OCI-LY7 (cell line): ENCODE results near the gene PSMA3. TPM values are rescaled to one million over a fixed set of nuclear protein-coding genes. Genes with fewer than 3 reads are reported as not detected.

Experiments used
- BruUV-seq: library from RNA; stranded (reverse); fragments of 400-500 nt; replicated peaks from 2 replicates; lab custom pipeline; 2021; lab: Mats Ljungman, UMichigan
- CTCF ChIA-PET: fragments of 300-600 bp; sonication (Branson Sonifier 250); formaldehyde crosslinking; loops from one replicate; lab custom pipeline; 2022; ENCODE audit warnings: antibody characterized with exemption; ENCODE audit not compliant: unreplicated experiment; lab: Charles Lee
- POLR2A ChIA-PET: fragments of 300-600 bp; sonication (Branson Sonifier 250); formaldehyde crosslinking; loops from one replicate; lab custom pipeline; 2022; ENCODE audit warnings: antibody characterized with exemption; lab: Charles Lee
- DNase-seq: peaks from one replicate; pipeline ENCODE4 v3.0.0-alpha.2; 2015; ENCODE audit warnings: low spot score
- H2AFZ ChIP-seq: fragments of 200-600 bp; sonication (generic), shearing (Covaris generic); 2 replicates; pipeline ENCODE4 v1.6.1; 2014; ENCODE audit warnings: mild to moderate bottlenecking, antibody characterized with exemption, low read length, moderate library complexity
- H3K27ac ChIP-seq: fragments of 200-600 bp; sonication (generic); 2 replicates; pipeline ENCODE4 v1.5.1; 2014; ENCODE audit warnings: mixed run types, low read depth, mild to moderate bottlenecking, moderate library complexity, low read length, inconsistent platforms; ENCODE audit not compliant: poor library complexity, severe bottlenecking
- H3K36me3 ChIP-seq: fragments of 200-600 bp; sonication (generic); 2 replicates; pipeline ENCODE4 v1.6.1; 2014; ENCODE audit warnings: mild to moderate bottlenecking, antibody characterized with exemption, low read length, moderate library complexity, mixed read lengths; ENCODE audit not compliant: insufficient read depth
- H3K4me1 ChIP-seq: fragments of 200-600 bp; sonication (generic); 2 replicates; pipeline ENCODE4 v1.5.1; 2014; ENCODE audit warnings: mild to moderate bottlenecking, low read length; ENCODE audit not compliant: insufficient read depth, poor library complexity, severe bottlenecking
- H3K4me2 ChIP-seq: fragments of 200-600 bp; sonication (generic); 2 replicates; pipeline ENCODE4 v1.6.1; 2014; ENCODE audit warnings: mild to moderate bottlenecking, low read length
- H3K4me3 ChIP-seq: fragments of 200-600 bp; sonication (generic); 2 replicates; pipeline ENCODE4 v1.5.1; 2014; ENCODE audit warnings: mild to moderate bottlenecking, low read depth, low read length; ENCODE audit not compliant: poor library complexity, severe bottlenecking
- H3K79me2 ChIP-seq: fragments of 200-600 bp; sonication (generic); 2 replicates; pipeline ENCODE4 v1.6.1; 2016; ENCODE audit warnings: low read depth, mild to moderate bottlenecking, low read length, moderate library complexity, mixed read lengths; ENCODE audit not compliant: insufficient read depth
- H3K9me2 ChIP-seq: fragments of 200-600 bp; sonication (generic); 2 replicates; pipeline ENCODE4 v1.6.1; 2016; ENCODE audit warnings: mild to moderate bottlenecking, low read length, mixed read lengths; ENCODE audit not compliant: insufficient read depth
- H3K9me3 ChIP-seq: fragments of 200-600 bp; sonication (generic); 2 replicates; pipeline ENCODE4 v1.6.1; 2014; ENCODE audit warnings: mild to moderate bottlenecking, mixed run types, low read length, mixed read lengths
- H4K20me1 ChIP-seq: fragments of 200-600 bp; sonication (generic); 2 replicates; pipeline ENCODE4 v1.6.1; 2014; ENCODE audit warnings: mild to moderate bottlenecking, antibody characterized with exemption, low read length, moderate library complexity, mixed read lengths; ENCODE audit not compliant: insufficient read depth
- EZH2phosphoT487 ChIP-seq: fragments of 200-600 bp; sonication (generic); IDR thresholded peaks from 2 replicates; pipeline ENCODE4 v1.6.1; 2018; ENCODE audit warnings: low read depth, borderline replicate concordance, mild to moderate bottlenecking, mixed run types, antibody characterized with exemption, low read length, moderate library complexity, mixed read lengths
- intact Hi-C: fragments of 100-400 bp; cut with micrococcal nuclease; formaldehyde crosslinking; loops from one replicate; pipeline ENCODE4 v1.10.0; 2022; ENCODE audit not compliant: unreplicated experiment
- total RNA-seq, 2 experiments: library from RNA; depleted of rRNA in 1 of 2; stranded (reverse); fragments of >200 nt in 1 of 2; shearing (Covaris generic) in 1 of 2; gene quantifications; 2 replicates each; pipeline ENCODE4 v1.2.3, GENCODE V29; 2014 to 2022
- TF ChIP-seq, protein P1 (sequence below): fragments of 200-600 bp; sonication (generic); conservative IDR thresholded peaks from 2 replicates; pipeline ENCODE4 v1.5.1; 2014; ENCODE audit warnings: mild to moderate bottlenecking, antibody characterized with exemption, low read length, moderate library complexity, mixed read lengths

Gene PSMA3
- total RNA-seq, 2 experiments from 2014 or later = 88.9 to 206 TPM

DNA sequence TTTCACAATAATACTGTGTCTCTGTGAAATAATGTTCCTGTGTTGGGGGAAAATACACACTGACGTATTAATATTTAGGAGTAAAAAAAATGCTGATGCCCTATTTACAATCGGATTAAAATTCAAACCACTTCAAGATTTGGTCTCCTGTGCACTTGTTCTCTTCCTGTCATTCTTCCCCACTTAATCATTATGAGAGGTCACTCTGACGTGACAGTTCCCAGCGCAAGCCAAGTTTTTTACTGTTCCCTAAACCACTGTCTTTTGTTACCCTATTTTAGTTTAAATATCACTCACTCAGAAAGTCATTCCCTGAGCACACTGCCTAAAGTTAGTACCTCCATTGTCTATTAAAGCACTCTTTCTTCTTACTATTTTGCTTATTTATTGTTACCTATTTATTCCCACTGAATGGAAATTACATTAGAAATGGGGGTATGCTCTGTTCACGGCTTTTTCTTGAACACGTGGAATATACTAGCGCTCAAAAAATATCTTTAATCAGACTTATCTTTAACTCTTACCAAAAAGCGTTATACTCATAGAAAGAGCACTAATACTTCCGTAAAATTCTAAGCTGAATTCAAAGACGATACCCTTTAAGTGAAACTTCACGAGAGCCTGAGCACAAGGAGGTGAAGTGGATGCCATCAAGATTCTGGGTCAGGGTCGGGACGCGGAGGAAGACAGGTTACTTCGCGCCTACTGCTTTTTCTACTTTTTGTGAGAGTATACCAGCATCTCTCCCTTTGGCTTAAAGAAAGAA is 670 bp upstream of the PSMA3 start:
- no peaks in the 10 kb centered on the region for H3K9me3 ChIP-seq
- POLR2A ChIA-PET = interaction anchor here (0.6 to 1.6 kb wide), 7 partner anchors 9 to 55 kb away, joined by 3 to 16 read pairs (median 4); partner anchors contain the start of gene ARID4A
- DNase-seq = peak; percentile 23
- H3K9me2 ChIP-seq = no peaks in the 10 kb centered on the region
- CTCF ChIA-PET = interaction anchor here (0.6 to 1.1 kb wide), 3 partner anchors 14 to 118 kb away, joined by 3 to 4 read pairs (median 3); partner anchors contain the start of gene ARID4A
- peaks cover 51% of the 10 kb centered on the region for H3K79me2 ChIP-seq
- peaks cover 22% of the 10 kb centered on the region for H3K36me3 ChIP-seq
- peak overlapping the region; percentile 88 for H3K27ac ChIP-seq
- peaks cover 22% of the 10 kb centered on the region for H4K20me1 ChIP-seq
- TF ChIP-seq, protein P1, sequence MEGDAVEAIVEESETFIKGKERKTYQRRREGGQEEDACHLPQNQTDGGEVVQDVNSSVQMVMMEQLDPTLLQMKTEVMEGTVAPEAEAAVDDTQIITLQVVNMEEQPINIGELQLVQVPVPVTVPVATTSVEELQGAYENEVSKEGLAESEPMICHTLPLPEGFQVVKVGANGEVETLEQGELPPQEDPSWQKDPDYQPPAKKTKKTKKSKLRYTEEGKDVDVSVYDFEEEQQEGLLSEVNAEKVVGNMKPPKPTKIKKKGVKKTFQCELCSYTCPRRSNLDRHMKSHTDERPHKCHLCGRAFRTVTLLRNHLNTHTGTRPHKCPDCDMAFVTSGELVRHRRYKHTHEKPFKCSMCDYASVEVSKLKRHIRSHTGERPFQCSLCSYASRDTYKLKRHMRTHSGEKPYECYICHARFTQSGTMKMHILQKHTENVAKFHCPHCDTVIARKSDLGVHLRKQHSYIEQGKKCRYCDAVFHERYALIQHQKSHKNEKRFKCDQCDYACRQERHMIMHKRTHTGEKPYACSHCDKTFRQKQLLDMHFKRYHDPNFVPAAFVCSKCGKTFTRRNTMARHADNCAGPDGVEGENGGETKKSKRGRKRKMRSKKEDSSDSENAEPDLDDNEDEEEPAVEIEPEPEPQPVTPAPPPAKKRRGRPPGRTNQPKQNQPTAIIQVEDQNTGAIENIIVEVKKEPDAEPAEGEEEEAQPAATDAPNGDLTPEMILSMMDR = no peak
- no peak for TF ChIP-seq EZH2phosphoT487
- BruUV-seq = TSS peak; percentile 98
- H3K4me2 ChIP-seq = peak overlapping the region; percentile 90
- H2AFZ ChIP-seq = peak overlapping the region; percentile 76
- H3K4me1 ChIP-seq = peaks cover 38% of the 10 kb centered on the region
- intact Hi-C loops = loop anchor here (1.0 kb wide), 1 partner anchor 44 kb away; the partner anchor contains the start of gene ACTR10
- peak overlapping the region; percentile 92 for H3K4me3 ChIP-seq

DNA sequence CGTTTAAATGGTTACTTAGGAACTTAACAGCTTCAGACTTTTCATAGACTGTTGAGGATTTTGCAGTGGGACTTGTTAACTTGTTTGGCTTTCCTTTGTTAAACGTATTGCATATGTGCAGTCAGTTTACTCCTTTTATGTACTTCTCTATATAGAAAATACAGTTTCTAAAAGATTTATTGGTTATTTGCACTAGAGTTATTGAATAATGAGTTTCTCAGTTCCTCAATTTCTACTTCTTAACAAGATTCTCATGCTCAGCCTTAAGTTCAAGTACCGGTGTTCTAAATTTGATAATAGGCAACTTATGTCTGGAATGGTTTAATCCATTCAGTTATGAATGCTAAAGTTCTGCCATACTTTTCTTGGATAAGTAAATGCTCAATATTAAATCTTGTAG is 919 bp downstream of the PSMA3 start:
- Histone ChIP-seq H3K27ac (peak overlapping the region; percentile 88), H4K20me1 (peaks cover 25% of the 10 kb centered on the region), H3K36me3 (peaks cover 35% of the 10 kb centered on the region), H3K79me2 (peaks cover 67% of the 10 kb centered on the region), H2AFZ (peak overlapping the region; percentile 71; the same call in 1 of the 2 replicates), H3K9me3 (no peaks in the 10 kb centered on the region), H3K9me2 (no peaks in the 10 kb centered on the region), H3K4me3 (peak overlapping the region; percentile 92), H3K4me1 (peaks cover 33% of the 10 kb centered on the region), H3K4me2 (peak overlapping the region; percentile 78)
- intact Hi-C loops = loop anchor here (1.0 to 5.0 kb wide), 2 partner anchors 53 to 182 kb away; partner anchors contain the start of genes ARID4A, KIAA0586 and TIMM9
- TF ChIP-seq EZH2phosphoT487 = no peak
- TF ChIP-seq, protein P1 = no peak
- ChIA-PET CTCF (no interaction called here), POLR2A (interaction anchor here (0.6 to 1.3 kb wide), 3 partner anchors 8 to 86 kb away, joined by 3 to 7 read pairs (median 3); partner anchors contain the start of gene ACTR10)
- peak; percentile 27 for DNase-seq
- no TSS peak for BruUV-seq
